ENCODE results near the gene IFNG. TPM values are rescaled to one million over a fixed set of nuclear protein-coding genes. Genes with fewer than 3 reads are reported as not detected.

IFNG gene
- total RNA-seq, 4 donors from 2014 or later = not detected

DNA sequence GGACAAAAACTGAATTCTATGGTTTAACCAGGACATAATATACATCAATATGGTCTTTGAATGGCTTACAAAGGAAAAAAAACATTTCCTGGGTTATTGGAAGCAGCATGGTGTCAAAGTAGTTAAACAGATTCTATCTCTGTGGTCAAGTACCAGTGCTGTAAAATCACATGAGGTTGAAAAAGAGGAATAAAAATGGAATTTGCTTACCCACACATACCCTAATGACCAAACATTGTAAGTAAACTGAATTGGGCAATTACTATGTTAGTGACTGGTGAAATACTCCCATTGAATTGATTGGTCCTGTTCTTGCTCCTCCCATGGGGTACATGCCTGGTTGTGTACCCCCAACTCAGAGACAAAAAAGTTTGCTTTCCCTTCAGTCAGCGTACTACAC lies 19.6 kb downstream of the IFNG start:
- TF ChIP-seq, protein P1, sequence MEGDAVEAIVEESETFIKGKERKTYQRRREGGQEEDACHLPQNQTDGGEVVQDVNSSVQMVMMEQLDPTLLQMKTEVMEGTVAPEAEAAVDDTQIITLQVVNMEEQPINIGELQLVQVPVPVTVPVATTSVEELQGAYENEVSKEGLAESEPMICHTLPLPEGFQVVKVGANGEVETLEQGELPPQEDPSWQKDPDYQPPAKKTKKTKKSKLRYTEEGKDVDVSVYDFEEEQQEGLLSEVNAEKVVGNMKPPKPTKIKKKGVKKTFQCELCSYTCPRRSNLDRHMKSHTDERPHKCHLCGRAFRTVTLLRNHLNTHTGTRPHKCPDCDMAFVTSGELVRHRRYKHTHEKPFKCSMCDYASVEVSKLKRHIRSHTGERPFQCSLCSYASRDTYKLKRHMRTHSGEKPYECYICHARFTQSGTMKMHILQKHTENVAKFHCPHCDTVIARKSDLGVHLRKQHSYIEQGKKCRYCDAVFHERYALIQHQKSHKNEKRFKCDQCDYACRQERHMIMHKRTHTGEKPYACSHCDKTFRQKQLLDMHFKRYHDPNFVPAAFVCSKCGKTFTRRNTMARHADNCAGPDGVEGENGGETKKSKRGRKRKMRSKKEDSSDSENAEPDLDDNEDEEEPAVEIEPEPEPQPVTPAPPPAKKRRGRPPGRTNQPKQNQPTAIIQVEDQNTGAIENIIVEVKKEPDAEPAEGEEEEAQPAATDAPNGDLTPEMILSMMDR (IDR thresholded peaks at IDR 0.05; ENCODE audit: low read depth) = no peak

DNA sequence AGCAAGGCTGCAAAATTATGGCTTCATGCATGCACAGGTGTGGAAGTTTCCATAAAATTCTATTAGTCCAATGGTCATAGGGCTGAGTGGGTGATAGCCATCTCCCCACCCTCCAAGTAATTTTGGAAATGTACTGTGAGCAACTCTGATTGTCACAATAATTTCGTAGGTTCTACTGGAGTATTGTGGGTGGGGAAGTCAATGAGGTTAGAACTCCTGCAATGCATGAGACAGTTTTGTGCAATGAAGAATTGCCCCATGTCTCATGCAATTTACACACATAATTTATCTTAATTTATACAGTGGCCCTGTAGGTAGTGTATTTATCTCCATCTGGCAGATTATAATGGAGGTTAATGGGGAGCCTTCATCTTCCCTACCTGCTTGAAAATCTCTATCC lies 20.5 kb downstream of the IFNG start:
- TF ChIP-seq, protein P1 (IDR thresholded peaks at IDR 0.05; ENCODE audit: low read depth) = no peak

DNA sequence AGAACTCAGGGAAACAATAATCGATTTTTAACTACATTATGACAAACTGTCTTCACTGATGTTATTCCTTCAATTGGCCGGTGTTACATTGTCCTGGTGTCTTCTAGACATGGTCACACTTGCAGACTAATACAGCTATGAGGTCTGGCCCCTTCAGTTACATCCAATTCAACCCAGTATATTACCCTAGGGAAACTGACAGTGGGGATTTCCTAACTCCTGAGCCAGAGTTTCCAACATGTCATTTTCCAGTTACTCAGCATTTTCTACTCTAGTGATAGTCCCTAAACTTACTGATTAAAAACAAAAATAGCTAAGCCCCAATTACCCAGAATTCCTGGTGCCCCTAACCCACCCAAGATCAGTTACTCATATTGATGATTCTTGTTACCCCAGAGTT lies 21.1 kb downstream of the IFNG start:
- TF ChIP-seq, protein P1 (IDR thresholded peaks at IDR 0.05; ENCODE audit: low read depth) = no peak

DNA sequence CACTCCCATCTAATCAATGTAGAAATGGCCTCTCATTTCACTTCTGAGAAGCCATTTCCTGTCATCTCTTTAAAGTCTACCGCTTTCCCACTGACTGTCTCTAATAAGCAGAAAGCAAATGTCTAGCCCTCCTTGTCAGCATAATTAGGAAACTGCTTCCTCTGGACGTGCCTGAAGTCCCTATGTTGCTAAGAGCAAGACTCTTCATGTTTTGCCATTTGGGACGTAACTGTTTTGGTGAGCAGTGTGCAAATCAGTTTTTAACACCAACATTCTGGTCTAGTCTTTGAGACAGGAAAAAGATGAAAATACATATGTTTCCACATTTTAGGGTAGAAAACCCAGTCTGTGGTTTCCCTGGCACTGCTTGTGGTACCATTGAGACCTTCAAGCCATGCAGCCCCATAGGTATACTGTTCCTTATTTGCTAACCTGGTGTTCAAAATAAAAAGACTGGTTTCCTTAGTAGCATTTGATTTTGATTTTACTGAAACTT lies 22.2 kb downstream of the IFNG start:
- TF ChIP-seq, protein P1 (IDR thresholded peaks at IDR 0.05; ENCODE audit: low read depth) = no peak

DNA sequence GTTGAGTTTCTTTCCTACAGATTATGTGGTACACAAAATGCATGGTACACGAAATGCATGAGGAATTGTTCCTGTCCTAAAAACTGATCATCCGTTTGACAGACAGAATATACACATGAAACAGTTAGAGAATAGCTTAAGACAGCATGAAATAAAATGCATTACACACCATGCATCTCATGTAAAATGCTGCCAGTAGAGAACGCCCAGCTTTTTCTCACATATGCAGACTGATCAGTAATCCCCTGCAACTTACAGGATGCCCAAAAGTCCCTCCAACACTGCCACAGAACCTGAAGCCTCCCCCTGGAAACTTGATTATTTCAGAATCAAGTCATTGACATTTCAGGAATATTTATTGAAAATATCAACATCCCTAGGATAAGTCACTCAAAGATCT lies 24.0 kb downstream of the IFNG start:
- TF ChIP-seq, protein P1 (IDR thresholded peaks at IDR 0.05; ENCODE audit: low read depth) = no peak

DNA sequence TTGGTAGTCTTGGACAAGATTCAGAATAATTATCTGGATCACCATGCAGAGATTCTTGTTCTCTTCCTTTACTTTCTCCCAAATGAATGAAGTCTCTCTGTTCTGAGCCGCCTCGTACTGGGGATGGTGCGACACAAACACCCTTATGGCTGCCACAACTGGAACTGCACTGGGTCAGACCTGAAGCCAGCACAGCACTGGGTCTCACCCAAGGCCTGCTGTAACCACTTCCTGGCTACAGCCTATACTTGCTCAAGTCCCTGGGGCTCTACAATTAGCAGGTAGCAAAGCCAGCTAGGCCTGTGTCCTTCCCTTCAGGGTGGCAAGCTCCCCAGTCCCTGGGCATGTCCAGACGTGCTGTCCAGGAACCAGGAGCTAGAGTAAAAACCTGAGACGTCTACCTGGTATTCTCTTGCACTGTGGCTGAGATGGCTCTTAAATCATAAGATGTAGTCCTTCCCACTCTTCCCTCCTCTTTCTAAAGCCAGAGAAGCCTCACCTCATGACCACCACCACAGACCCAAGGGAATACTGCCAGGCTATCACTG lies 27.6 kb downstream of the IFNG start:
- TF ChIP-seq, protein P1 (IDR thresholded peaks at IDR 0.05; ENCODE audit: low read depth) = no peak

DNA sequence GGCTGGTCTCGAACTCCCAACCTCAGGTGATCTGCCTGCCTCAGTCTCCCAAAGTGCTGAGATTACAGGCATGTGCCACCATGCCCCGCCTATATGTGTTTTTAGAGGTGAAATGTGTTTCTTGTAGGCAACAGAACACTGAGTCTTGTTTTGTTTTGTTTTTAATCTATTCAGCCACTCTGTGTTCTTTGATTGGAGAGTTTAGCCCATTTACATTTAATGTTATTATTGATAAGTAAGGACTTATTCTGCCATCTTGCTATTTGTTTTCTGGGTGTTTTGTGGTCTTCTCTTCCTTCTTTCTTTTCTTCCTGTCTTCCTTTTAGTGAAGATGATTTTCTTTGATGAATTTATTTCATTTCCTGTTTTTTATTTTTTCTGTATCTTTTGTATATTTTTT lies 29.6 kb downstream of the IFNG start:
- TF ChIP-seq, protein P1 (IDR thresholded peaks at IDR 0.05; ENCODE audit: low read depth) = no peak

Measured in subcutaneous adipose tissue (tissue), 4 donors.